Measurements from ENCODE around the gene SPACA6. TPM values are rescaled to one million over a fixed set of nuclear protein-coding genes. Genes with fewer than 3 reads are reported as not detected.

Gene SPACA6
- total RNA-seq, 1 donor from 2014 or later = 62.5 TPM

- Mint-ChIP-seq H3K4me3 (ENCODE audit: unreplicated experiment) (no peak overlapping the region), H3K27ac (ENCODE audit: unreplicated experiment) (no peak overlapping the region), H3K27me3 (ENCODE audit: low read depth, unreplicated experiment) (peaks cover 31% of the 10 kb centered on the region), H3K36me3 (ENCODE audit: low read depth, unreplicated experiment) (no peaks in the 10 kb centered on the region), H3K9me3 (ENCODE audit: unreplicated experiment) (peaks cover 3% of the 10 kb centered on the region), H3K4me1 (ENCODE audit: low read depth, unreplicated experiment) (no peaks in the 10 kb centered on the region)
- Histone ChIP-seq H2AFZ (ENCODE audit: low read depth, low read length) (no peak overlapping the region), H3K79me2 (ENCODE audit: insufficient read depth, low read length) (no peaks in the 10 kb centered on the region), H3K4me2 (ENCODE audit: low read length) (no peak overlapping the region), H4K20me1 (ENCODE audit: insufficient read depth, low read length) (no peaks in the 10 kb centered on the region), H3K36me3 (ENCODE audit: insufficient read depth, low read length) (no peaks in the 10 kb centered on the region), H3K27ac (ENCODE audit: low read depth, low read length) (no peak overlapping the region), H3K9me3 (ENCODE audit: insufficient read depth, low read depth, low read length) (no peaks in the 10 kb centered on the region), H3K4me1 (ENCODE audit: insufficient read depth, low read length) (no peaks in the 10 kb centered on the region), H3K27me3 (ENCODE audit: insufficient read depth, low read length) (no peaks in the 10 kb centered on the region), H3K4me3 (ENCODE audit: insufficient read depth, low read depth, low read length) (no peak overlapping the region), H3K9ac (ENCODE audit: low read length) (no peak overlapping the region)
- FAIRE-seq = no peak
- TF ChIP-seq EZH2 (IDR thresholded peaks at IDR 0.05; ENCODE audit: insufficient read depth, low read length) = no peak
- no peak for TF ChIP-seq CTCF (IDR thresholded peaks at IDR 0.05; ENCODE audit: insufficient read depth, low read depth, low read length)
- DNase-seq (ENCODE audit: low read depth) = no peak
These were observed 29.5 kb upstream of the SPACA6 start for GRCh38 chr19:51663650-51664049.

- Histone ChIP-seq H2AFZ (ENCODE audit: low read depth, low read length) (no peak overlapping the region), H3K27me3 (ENCODE audit: insufficient read depth, low read length) (no peaks in the 10 kb centered on the region), H3K36me3 (ENCODE audit: insufficient read depth, low read length) (no peaks in the 10 kb centered on the region), H4K20me1 (ENCODE audit: insufficient read depth, low read length) (no peaks in the 10 kb centered on the region), H3K4me2 (ENCODE audit: low read length) (no peak overlapping the region), H3K27ac (ENCODE audit: low read depth, low read length) (no peak overlapping the region), H3K9me3 (ENCODE audit: insufficient read depth, low read depth, low read length) (no peaks in the 10 kb centered on the region), H3K9ac (ENCODE audit: low read length) (no peak overlapping the region), H3K4me3 (ENCODE audit: insufficient read depth, low read depth, low read length) (no peak overlapping the region), H3K79me2 (ENCODE audit: insufficient read depth, low read length) (no peaks in the 10 kb centered on the region), H3K4me1 (ENCODE audit: insufficient read depth, low read length) (no peaks in the 10 kb centered on the region)
- TF ChIP-seq CTCF (IDR thresholded peaks at IDR 0.05; ENCODE audit: insufficient read depth, low read depth, low read length) = no peak
- no peak for TF ChIP-seq EZH2 (IDR thresholded peaks at IDR 0.05; ENCODE audit: insufficient read depth, low read length)
- Mint-ChIP-seq H3K4me3 (ENCODE audit: unreplicated experiment) (no peak overlapping the region), H3K9me3 (ENCODE audit: unreplicated experiment) (peaks cover 3% of the 10 kb centered on the region), H3K36me3 (ENCODE audit: low read depth, unreplicated experiment) (no peaks in the 10 kb centered on the region), H3K27me3 (ENCODE audit: low read depth, unreplicated experiment) (peaks cover 31% of the 10 kb centered on the region), H3K4me1 (ENCODE audit: low read depth, unreplicated experiment) (no peaks in the 10 kb centered on the region), H3K27ac (ENCODE audit: unreplicated experiment) (no peak overlapping the region)
- DNase-seq (ENCODE audit: low read depth) (no peak), FAIRE-seq (no peak)
These were observed 29.0 kb upstream of the SPACA6 start for GRCh38 chr19:51664131-51664530.

- H3K9me3 Mint-ChIP-seq (ENCODE audit: unreplicated experiment) = peaks cover 3% of the 10 kb centered on the region
- H3K4me3 Mint-ChIP-seq (ENCODE audit: unreplicated experiment) = no peak overlapping the region
- H3K4me1 ChIP-seq (ENCODE audit: insufficient read depth, low read length) = no peaks in the 10 kb centered on the region
- H3K27me3 Mint-ChIP-seq (ENCODE audit: low read depth, unreplicated experiment) = peaks cover 27% of the 10 kb centered on the region
- H3K79me2 ChIP-seq (ENCODE audit: insufficient read depth, low read length) = no peaks in the 10 kb centered on the region
- TF ChIP-seq EZH2 (IDR thresholded peaks at IDR 0.05; ENCODE audit: insufficient read depth, low read length) (no peak), CTCF (IDR thresholded peaks at IDR 0.05; ENCODE audit: insufficient read depth, low read depth, low read length) (no peak)
- no peak overlapping the region for H3K4me3 ChIP-seq (ENCODE audit: insufficient read depth, low read depth, low read length)
- DNase-seq (ENCODE audit: low read depth) (no peak), FAIRE-seq (no peak)
- no peaks in the 10 kb centered on the region for H3K27me3 ChIP-seq (ENCODE audit: insufficient read depth, low read length)
- H3K9me3 ChIP-seq (ENCODE audit: insufficient read depth, low read depth, low read length) = no peaks in the 10 kb centered on the region
- H3K27ac Mint-ChIP-seq (ENCODE audit: unreplicated experiment) = no peak overlapping the region
- H3K4me1 Mint-ChIP-seq (ENCODE audit: low read depth, unreplicated experiment) = no peaks in the 10 kb centered on the region
- H2AFZ ChIP-seq (ENCODE audit: low read depth, low read length) = no peak overlapping the region
- no peak overlapping the region for H3K9ac ChIP-seq (ENCODE audit: low read length)
- no peaks in the 10 kb centered on the region for H3K36me3 ChIP-seq (ENCODE audit: insufficient read depth, low read length)
- no peaks in the 10 kb centered on the region for H4K20me1 ChIP-seq (ENCODE audit: insufficient read depth, low read length)
- H3K36me3 Mint-ChIP-seq (ENCODE audit: low read depth, unreplicated experiment) = no peaks in the 10 kb centered on the region
- no peak overlapping the region for H3K4me2 ChIP-seq (ENCODE audit: low read length)
- H3K27ac ChIP-seq (ENCODE audit: low read depth, low read length) = no peak overlapping the region
These were observed 28.1 kb upstream of the SPACA6 start for GRCh38 chr19:51664997-51665396.

Data from astrocyte (in vitro differentiated cells and primary cell).